Activated CD4-positive, CD25-positive, alpha-beta regulatory T cell treated with anti-CD3 and anti-CD28 coated beads, Interleukin-2, amount 50 U/mL, for 16 hours (primary cell): ENCODE data around the gene PAX2.

Source experiments
- DNase-seq: peaks from one replicate; pipeline ENCODE4 v3.0.0-alpha.2; 2020; ENCODE audit warnings: low read depth, low spot score

PAX2 gene

DNA sequence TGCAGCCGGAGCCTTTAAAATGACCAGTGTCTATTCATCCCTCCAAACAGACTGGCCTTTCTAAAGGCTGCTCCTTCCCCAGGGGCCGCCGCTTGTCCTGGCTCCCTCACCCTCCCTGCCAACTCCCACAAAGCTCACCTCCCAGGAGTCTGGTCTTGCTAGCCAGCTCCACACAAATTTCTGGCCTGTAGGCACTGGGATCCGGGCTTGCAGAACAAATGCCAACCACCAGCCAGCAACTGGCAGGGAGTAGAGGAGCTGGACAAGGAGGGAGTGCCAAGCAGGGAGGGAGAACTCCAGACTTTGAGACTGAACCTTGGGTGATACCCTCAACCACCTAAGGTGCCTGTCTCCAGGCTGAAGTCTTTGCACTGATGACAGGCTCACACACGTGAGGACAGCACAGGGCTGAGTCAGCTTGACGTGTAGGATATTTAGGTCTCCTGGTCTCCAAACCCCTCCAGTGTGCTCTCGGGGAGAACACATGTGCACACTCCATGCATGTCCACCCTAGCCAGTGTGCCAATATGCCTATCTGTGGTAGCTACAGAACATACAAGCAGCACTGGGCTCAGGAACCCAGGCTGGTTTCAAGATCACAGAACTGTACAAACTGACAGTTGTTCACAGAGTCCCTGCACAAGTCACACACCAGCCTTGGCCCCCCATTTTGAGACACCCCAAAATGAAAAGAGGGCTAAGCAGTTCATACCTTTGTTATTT lies 6.0 kb downstream of the PAX2 start:
- DNase-seq: no peak

DNA sequence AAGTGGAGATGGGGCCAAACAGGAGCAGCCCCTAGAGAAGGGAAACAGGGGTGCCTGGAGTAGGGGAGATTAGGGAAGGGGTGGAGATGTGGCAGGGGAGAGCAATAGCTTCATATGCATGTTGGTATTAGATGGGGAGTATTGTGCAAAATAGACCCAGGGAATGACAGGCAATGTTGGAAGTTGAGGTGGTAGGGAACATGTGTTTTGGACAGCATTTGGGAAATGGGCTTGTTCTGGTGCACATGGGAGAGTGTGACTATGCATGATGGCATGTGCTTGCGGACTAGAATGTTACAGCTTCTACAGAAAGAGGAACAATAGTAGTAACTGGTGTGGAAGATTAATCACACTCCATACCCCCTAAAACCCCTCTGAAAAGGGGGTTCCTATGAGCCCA lies 10.4 kb downstream of the PAX2 start:
- no peak for DNase-seq

DNA sequence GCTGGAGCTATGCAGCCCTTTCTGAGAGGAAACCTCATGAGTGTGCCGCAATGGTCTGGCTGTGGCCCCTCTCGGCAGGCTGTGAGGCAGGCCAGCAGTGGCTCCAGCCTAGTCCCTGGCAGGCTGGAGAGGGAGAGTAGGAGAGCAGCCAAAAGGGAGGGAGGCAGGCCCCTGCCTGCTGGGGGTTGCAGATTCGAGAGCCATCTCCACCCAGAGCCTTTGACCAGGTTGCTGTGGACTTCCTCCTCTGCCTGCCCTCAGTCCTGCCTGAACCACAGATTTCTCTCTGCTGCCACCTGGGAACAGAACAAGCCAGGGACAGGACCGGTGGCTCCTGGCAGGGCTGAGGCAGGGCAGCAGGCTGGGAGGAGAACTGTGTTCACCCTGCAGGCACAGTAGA lies 13.9 kb downstream of the PAX2 start:
- no peak for DNase-seq

DNA sequence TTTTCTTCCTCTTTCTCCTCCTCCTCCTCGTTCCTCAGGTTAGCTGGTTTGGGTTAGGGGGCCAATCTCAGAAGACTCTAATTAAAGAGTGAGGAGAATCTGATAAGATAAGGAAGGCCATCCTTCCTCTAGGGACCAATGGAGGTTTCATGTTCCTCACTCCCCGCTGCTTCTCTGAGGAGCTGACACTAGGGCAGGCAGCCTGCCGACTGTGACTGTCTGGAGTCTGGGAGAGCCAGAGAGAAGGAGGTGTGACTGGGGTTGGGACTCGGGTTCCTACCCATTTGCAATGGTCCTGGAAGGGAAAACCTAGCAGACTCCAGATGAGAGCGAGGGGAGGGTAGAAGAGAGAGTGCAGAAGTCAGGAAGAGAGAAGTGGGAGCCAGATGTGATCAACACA lies 15.3 kb downstream of the PAX2 start:
- DNase-seq: no peak

GRCh38 chr10:100761191-100761590 lies 15.8 kb downstream of the PAX2 start:
- DNase-seq: no peak

- no peak for DNase-seq
These were observed 17.8 kb downstream of the PAX2 start for GRCh38 chr10:100763043-100763747.

DNA sequence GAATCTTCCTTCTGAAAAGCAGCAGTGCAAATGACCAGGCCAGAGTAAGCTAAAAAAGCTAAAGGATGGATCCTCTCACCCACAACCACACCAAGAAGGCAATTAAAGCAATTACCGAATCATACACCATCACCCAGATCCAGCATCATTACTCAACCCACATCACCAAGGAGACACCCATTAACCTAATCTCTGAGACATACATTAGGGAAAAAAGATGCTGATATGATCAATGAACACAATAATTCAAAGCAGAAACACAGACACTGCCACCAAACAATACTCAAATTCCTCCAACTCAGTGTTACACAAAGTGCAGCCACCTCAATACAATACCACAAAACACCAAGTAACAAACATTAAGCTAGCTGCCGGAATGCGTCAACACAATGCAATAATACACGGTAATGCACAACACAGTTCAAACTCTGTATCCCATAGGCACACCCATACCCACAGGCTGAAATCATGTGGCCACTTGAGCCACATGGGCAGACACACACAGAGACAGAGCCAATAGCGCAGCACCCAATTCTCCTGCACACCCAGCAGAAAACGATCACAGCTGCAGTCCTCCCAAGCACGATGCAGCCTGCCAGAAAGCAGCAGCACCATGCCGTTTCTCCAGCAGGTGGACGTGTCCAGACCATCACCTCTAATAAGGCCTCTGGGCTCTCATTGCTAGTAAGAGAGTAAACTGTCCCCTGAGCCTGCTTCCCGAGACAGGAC lies 21.5 kb downstream of the PAX2 start:
- DNase-seq: no peak

- DNase-seq: no peak
These were observed 22.0 kb downstream of the PAX2 start for GRCh38 chr10:100767422-100767775.

- DNase-seq: no peak
These were observed 24.1 kb downstream of the PAX2 start for GRCh38 chr10:100769481-100769880.

- DNase-seq: no peak
These were observed 28.3 kb downstream of the PAX2 start for GRCh38 chr10:100773646-100774045.

DNA sequence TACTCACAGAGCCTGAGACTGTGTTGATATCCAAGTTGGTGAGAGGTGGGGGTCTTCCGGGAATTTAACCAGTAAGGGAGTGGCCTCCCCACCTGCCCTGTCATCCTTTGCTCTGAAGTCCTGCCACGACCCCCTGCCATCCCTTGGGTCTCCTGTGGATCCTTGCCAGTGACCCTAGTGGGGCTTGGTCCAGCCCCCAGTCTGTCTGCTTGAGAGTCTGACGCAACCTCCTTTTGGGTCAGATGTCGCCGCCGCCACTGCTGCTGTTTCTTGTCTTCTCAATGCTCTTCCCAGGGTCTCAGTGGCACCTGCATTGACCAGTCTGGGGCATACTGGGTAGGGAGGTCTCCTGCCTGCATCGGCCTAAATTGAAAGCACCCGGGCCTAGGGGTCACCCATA lies 28.8 kb downstream of the PAX2 start:
- DNase-seq: no peak

DNA sequence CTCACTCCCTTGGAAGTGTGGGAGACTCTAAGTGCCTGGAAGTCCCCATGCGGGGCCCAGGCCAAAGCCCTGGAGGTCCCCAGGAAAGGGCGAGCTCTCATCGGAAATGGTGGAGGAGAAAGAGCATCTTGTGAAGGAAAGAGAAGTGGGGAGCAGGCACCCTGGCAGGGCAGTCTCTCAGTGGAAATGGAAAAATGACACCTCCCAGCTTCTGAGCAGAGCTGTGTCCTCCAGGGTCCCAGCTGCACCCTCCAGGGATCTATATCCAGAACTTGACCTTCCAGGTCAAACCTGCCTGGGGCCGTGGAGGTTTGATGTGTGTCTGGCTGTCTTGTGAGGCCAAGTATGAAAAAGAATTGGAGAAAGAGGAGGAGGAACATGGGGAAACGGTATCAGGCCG lies 29.5 kb downstream of the PAX2 start:
- DNase-seq: no peak

GRCh38 chr10:100775386-100775785 lies 30.0 kb downstream of the PAX2 start:
- no peak for DNase-seq

GRCh38 chr10:100775871-100776270 lies 30.5 kb downstream of the PAX2 start:
- DNase-seq: no peak

DNA sequence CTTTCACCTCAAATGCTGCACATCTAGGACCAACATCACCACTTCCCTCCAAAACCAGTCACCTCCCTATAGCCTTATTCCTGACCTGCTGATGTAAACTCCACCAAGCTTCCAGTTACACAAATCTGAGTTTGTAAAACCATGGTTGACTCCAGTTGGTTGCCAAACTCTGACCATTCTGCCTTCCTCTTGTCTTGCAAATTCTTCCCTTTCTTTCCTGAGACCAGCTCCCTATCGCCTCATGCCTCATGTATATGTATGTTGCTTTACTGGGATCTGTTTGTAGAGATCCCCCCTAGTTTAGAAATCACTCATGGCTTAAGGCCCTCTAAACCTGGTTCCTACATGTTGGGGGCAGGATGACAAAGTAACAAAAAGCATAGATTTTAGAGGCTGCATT lies 31.3 kb downstream of the PAX2 start:
- no peak for DNase-seq

DNA sequence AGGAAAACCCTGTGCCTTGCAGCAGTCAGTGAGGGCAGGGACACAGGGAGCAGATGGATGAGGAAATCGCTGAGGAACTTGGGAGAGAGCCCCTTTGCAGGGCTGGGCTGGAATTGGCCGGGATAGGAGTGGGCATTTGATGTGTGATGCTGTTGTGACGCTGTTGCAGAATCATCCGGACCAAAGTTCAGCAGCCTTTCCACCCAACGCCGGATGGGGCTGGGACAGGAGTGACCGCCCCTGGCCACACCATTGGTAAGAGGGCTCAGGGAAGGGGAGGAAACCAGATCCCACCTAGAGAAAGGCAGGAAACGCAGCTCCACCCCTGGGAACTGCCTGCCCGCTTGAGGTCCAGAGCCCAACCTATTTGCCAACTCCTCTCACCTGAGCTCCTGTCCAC lies 33.9 kb downstream of the PAX2 start:
- DNase-seq: no peak

DNA sequence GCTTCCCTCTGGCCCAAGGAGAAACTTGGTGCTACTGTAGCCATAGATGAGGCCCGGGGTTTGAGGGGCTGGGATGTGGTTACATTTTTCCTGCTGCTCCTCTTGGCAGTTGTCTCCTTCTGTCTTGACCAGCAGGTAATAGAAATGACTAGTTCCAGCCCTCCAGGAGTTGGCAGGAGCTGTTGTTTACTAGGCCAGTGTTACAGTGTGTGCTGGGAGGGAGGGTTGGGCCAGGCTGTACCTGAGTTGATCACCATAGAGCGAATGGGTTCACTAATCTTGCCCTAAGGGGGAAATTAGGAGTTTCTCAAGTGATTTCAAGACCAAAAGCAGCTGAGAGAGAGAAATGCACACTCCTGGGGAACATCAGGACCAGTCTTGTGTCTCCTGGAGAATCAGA lies 34.9 kb downstream of the PAX2 start:
- no peak for DNase-seq

- no peak for DNase-seq
These were observed 35.8 kb downstream of the PAX2 start for GRCh38 chr10:100781145-100781665.

DNA sequence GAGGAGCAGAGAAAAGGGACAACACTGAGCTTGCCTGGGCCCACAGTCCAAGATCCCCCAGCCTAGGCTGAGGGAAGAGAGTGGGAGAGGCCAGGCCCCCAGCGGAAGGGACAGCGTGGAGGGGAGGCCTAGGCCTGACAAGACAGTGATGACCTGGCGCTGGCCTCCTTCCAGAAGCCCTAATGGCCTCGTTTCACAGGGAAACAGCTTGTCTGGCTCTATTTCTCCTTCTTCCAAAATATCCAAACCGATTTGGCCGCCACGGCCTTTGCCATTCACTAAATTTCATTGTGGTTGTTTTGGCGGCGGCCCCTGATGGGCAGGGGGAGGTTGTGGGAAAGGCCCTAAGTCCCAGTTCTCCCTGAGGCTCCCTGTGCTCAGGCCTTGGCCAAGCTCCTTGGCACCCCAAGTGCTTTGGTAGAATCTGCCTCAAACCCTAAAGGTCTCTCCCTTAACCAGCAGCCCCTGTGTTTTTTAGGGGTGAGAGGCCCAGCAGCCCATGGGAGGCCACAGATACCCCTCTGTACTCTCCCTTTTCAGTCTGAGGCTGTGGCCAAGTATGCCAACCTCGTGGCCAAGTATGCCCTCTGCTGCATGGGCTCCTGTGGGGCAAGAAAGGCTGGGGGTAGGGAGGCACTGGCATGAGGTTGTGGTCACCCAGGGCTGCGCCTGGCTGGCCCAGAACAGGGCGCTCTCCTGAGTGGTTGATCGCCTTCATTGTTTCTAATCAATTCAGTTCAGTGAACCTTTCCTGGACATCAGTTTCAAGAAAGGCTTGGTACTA lies 37.3 kb downstream of the PAX2 start:
- no peak for DNase-seq

DNA sequence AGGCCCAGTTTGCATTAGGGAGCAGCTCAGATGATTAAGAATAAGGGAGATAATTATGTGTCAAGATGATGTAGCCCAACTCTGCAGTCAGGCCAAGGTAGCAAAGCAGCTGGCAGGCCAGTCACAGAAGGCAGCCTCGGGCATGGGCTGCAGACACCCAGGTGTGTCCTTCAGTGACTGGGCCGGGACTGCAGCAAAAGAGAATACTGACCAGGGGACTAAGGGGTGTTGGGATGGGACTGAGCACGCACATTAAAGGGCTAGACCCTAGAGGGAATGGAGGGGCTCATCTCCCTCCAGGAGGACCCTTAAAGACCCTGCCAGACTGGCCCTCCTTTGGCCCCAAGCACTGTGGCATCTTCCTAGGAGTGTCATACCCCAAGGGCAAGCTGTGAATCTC lies 38.7 kb downstream of the PAX2 start:
- no peak for DNase-seq

DNA sequence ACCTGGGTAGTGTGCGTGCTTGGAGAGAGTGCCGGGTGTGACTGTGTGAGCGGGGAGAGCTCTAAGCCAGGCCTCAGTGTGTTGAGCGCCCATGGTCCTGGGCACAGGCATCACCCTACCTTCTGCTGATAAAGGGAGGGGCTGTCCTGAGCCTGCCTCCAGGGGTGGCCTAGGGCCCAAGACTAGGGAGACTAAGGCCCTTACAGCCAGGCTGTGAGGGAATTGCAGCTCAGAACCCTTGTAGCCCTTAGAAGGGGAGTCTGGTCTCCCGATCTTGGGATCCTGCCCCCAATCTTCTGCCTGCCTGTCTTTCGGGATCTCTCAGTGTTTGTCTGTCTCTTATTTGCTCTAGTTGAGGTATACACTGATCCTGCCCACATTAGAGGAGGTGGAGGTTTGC lies 41.2 kb downstream of the PAX2 start:
- no peak for DNase-seq
